Left colon (tissue), 2 donors: ENCODE data around the gene CTNNA1. TPM values are rescaled to one million over a fixed set of nuclear protein-coding genes. Genes with fewer than 3 reads are reported as not detected.
"Not testable (repeated sequence)": the region's sequence is repeated elsewhere in the genome, so short reads cannot be mapped to it uniquely, and the experiment has no call there.

Experiments
- ATAC-seq: fragments of 200-7000 bp; cut with Tn5 transposase; one replicate; pipeline ENCODE4 v1.9.1; 2020; ENCODE audit warnings: mild to moderate bottlenecking, moderate library complexity
- DNase-seq, 2 donors: peaks; one replicate each; pipeline ENCODE4 v3.0.0-alpha.2; 2020
- intact Hi-C, 2 donors: fragments of 100-400 bp; cut with DNase I in 1 of 2; cut with micrococcal nuclease in 1 of 2; formaldehyde crosslinking; loops; one replicate each; pipeline versions ENCODE4 v1.11.2 to v1.14.0; 2022; cut with DNase I, micrococcal nuclease
- long read RNA-seq: library from polyadenylated mRNA; unstranded; transcript quantifications from one replicate; pipeline ENCODE4 v2.0.0, GENCODE V29; 2021
- total RNA-seq, 2 donors: library from RNA; stranded (reverse); fragmentation: NEBNext Ultra II Directional; extraction: Animal tissue kit (Norgen Biotek cat#: 25700); gene quantifications; one replicate each; pipeline ENCODE4 v1.2.1, GENCODE V29; 2021
- donor health status: DM: no; HTN: no; CAD: no.
- donor health status: DM: yes; HTN: yes; CAD: no.

The CTNNA1 gene, protein sequence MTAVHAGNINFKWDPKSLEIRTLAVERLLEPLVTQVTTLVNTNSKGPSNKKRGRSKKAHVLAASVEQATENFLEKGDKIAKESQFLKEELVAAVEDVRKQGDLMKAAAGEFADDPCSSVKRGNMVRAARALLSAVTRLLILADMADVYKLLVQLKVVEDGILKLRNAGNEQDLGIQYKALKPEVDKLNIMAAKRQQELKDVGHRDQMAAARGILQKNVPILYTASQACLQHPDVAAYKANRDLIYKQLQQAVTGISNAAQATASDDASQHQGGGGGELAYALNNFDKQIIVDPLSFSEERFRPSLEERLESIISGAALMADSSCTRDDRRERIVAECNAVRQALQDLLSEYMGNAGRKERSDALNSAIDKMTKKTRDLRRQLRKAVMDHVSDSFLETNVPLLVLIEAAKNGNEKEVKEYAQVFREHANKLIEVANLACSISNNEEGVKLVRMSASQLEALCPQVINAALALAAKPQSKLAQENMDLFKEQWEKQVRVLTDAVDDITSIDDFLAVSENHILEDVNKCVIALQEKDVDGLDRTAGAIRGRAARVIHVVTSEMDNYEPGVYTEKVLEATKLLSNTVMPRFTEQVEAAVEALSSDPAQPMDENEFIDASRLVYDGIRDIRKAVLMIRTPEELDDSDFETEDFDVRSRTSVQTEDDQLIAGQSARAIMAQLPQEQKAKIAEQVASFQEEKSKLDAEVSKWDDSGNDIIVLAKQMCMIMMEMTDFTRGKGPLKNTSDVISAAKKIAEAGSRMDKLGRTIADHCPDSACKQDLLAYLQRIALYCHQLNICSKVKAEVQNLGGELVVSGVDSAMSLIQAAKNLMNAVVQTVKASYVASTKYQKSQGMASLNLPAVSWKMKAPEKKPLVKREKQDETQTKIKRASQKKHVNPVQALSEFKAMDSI
- 100 to 1,000 TPM; 440 to 447 TPM for total RNA-seq
- long read RNA-seq, transcript CTNNA1-201 (18 exons, 3,756 nt): major isoform, 406 of 648 reads
- long read RNA-seq, partial matches to known transcripts: 207 of 648 reads
- long read RNA-seq, other reads (novel, unspliced or antisense): 30 of 648 reads

DNA sequence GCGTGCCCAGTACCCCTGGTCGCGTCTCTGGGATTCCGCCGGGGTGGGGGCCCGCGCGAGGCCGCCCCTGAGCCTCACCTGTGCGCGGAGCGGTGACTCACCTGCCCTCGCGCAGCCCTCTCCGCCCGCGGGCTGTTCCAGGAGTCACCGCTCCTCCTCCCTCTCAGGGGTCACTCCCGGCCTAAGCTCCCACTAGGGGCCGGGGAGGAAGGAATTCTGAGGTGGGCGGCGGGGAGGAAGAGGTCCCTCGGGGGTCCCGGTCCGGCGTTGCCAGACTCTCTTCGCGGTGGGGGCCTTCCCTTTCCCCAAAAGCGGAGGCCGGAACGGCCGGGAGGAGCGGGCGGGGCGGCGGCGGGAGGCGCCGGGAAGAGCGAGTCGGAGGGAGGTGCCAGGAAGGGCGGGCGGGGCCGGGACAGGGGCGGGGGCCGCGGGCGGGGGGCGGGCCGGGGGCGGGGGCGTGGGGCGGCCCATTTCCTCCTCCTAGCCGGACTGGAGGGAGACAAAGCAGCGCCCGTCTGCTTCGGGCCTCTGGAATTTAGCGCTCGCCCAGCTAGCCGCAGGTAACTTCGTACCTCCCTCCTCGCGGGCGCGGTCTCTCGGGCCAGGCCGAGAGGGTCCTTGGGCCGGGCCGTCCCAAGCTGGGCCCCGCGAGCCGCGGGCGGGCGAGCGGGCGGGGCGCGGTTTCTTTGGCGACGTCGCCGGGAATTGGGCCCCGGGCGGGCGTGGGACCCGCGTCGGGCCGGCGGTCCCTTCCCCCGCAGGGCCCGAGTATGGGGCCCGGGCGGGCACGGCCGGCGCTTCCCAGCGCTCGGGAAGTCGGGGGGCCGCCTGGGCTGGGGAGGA lies at the start of gene CTNNA1:
TSS of gene CTNNA1 (plus strand) at position 475 of the 843 bp plus-strand sequence. CDS start 28,500 bp downstream, outside the sequence.
- DNase-seq (peak; percentile 83 to 85), ATAC-seq (peak; percentile 80)
- intact Hi-C loops: no loop called here

GRCh38 chr5:138703777-138704176 lies 49.4 kb upstream of the CTNNA1 start:
- DNase-seq, ATAC-seq, intact Hi-C loops: not testable (repeated sequence)

- DNase-seq (no peak), ATAC-seq (no peak)
- intact Hi-C loops: no loop called here
These were observed 48.2 kb upstream of the CTNNA1 start for GRCh38 chr5:138705007-138705406.

DNA sequence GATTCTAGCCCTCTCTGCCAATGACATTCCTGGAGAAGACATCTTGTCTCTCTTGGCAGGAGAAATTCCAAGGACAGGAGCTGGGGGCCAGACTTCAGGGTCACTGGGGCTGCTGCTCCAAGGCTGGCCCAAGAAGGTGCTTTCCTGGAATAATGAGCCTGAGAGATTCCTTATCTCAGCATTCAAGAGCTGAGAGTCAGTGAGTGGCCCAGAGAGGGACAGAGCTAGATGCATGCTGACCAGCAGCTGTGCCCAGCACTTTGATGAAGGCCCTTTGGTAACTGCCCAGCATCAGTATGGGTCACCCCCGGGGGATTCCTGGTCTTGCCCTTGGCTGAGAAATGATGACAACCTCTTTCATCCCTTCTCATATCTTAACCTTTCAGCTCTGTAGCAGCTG lies 47.7 kb upstream of the CTNNA1 start:
- intact Hi-C loops: no loop called here
- DNase-seq (no peak), ATAC-seq (no peak)

GRCh38 chr5:138706655-138707480 lies 46.4 kb upstream of the CTNNA1 start:
- intact Hi-C loops: no loop called here
- DNase-seq: no peak
- no peak for ATAC-seq

- no peak for ATAC-seq
- intact Hi-C loops: no loop called here
- DNase-seq: no peak
These were observed 44.4 kb upstream of the CTNNA1 start for GRCh38 chr5:138708791-138709190.

GRCh38 chr5:138709202-138709601 lies 44.0 kb upstream of the CTNNA1 start:
- DNase-seq (no peak), ATAC-seq (no peak)
- intact Hi-C loops: no loop called here

GRCh38 chr5:138711087-138711486 lies 42.1 kb upstream of the CTNNA1 start:
- DNase-seq (no peak), ATAC-seq (no peak)
- intact Hi-C loops: no loop called here

GRCh38 chr5:138711811-138712210 lies 41.4 kb upstream of the CTNNA1 start:
- intact Hi-C loops: no loop called here
- DNase-seq (no peak), ATAC-seq (no peak)

DNA sequence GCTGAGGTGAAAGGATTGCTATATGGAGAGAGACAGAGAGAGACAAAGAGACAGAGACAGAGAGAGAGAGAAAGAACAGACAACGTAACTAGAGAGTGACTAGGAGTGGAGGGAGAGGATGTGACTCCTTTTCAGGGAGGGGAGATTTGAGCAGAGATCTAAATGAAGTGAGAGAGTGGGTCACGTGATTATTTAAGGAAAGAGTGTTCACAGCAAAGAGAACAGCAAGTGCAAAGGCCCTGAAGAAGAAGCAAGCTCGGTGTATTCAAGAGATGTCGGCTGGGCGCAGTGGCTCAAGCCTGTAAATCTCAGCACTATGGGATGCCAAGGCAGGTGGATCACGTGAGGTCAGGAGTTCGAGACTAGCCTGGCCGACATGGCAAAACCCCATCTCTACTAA lies 40.9 kb upstream of the CTNNA1 start:
- ATAC-seq: no peak

GRCh38 chr5:138712791-138713190 lies 40.4 kb upstream of the CTNNA1 start:
- DNase-seq (no peak), ATAC-seq (no peak)
- intact Hi-C loops: no loop called here

More for the DNA sequence above, 40.9 kb upstream of the CTNNA1 start:
- no peak for DNase-seq
- intact Hi-C loops: no loop called here

DNA sequence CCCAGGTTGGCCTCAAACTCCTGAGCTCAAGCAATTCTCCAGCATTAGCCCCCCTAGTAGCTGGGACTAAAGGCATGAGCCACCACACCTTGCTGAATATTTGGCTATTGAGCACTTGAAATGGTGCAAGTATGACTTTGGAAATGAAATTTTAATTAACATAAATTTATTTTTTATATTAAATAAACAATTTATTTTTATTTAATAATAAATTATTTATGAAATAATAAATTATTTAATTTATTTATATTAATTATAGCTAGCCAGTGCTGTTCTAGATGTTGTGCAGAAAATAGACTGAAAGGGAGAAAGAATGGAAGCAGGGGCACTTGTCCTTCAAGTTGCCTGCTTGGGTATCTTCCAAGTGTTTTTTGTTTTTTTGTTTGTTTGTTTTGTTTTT lies 40.0 kb upstream of the CTNNA1 start:
- ATAC-seq (no peak), DNase-seq (no peak)
- intact Hi-C loops: no loop called here

GRCh38 chr5:138714694-138715093 lies 38.5 kb upstream of the CTNNA1 start:
- ATAC-seq (no peak), DNase-seq (no peak)
- intact Hi-C loops: no loop called here

DNA sequence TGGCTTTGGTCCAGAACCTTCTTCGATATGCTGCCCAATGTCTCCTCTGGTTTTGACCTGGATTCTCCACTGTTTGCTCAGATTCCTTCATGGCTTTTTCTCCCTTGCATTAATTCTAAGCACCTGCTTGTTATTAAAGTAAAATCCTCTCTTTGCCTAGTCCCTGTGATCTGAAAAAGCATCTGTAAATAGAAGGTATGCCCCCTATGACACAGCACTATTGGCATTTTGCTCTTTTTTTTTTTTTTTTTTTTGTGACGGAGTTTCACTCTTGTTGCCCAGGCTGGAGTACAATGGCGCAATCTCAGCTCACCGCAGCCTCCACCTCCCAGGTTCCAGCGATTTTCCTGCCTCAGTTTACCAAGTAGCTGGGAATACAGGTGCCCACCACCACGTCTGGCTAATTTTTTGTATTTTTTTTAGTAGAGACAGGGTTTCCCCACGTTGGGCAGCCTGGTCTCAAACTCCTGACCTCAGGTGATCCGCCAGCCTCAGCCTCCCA lies 37.2 kb upstream of the CTNNA1 start:
- intact Hi-C loops: not testable (repeated sequence)

GRCh38 chr5:138716456-138716924 lies 36.7 kb upstream of the CTNNA1 start:
- ATAC-seq (no peak), DNase-seq (no peak)
- intact Hi-C loops: no loop called here

More for the DNA sequence above, 37.2 kb upstream of the CTNNA1 start:
- DNase-seq, ATAC-seq: not testable (repeated sequence)

DNA sequence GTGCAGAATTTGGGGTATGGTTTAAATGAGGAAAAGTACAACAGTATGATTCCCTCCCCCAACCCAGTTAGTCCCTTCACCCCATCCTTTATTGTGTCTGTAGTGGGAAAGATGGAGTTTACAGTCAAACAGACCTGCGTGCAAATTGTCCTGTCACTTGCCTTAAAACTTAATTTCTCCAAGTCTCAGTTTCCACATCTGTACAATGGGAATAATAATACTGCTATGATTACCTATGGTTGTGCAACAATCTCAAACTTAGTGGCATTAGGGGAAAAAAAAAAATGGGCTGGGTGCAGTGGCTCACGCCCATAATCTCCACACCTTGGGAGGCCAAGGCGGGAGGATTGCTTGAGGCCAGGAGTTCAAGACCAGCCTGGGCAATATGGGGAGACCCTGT lies 35.8 kb upstream of the CTNNA1 start:
- ATAC-seq (no peak), DNase-seq (no peak)
- intact Hi-C loops: no loop called here

DNA sequence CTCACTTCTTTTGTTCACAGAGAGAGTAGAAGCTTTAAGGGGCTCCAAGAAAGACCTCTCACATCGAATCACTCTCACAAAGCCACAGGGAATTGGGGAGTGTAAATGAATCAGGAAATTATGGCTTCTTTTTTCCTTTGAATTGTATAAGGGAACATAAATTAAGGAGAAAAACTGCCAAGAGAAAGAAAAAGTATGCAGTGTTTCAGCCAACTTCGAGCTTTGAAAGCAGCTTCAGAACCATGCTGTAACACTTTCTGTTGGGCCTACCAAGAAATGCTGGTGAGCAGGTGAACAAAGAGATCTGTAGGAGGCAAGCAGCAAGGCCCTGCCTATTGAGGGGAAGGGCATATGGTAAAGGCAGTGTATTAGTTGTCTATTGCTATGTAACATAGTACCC lies 33.4 kb upstream of the CTNNA1 start:
- intact Hi-C loops: no loop called here
- ATAC-seq (no peak), DNase-seq (no peak)

DNA sequence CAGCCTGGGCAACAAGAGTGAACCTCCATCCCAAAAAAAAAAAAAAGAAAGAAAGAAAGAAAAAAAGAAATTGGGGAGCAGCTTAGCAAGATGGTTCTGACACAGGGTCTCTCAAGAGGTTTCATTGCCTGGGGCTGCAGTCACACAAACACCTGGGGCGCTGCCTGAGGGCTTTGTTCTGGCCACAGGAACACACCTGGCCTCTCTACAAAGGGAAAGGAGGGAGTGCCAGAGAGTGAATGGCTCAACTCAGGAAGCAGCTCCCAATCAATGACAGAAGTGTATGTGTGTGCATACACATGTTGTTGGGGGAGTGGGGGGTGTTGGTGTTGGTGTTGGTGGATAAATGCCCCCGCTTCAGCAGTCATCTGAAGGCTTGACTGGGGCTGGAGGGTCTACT lies 32.4 kb upstream of the CTNNA1 start:
- intact Hi-C loops: no loop called here
- DNase-seq (no peak), ATAC-seq (no peak)
